Measurements from ENCODE around the gene UBE2E2. TPM values are rescaled to one million over a fixed set of nuclear protein-coding genes. Genes with fewer than 3 reads are reported as not detected.

UBE2E2 gene
- total RNA-seq, 4 donors from 2014 or later: 7.9 to 44.7 (median 26.6) TPM

- H3K9me3 ChIP-seq: no peaks in the 10 kb centered on the region
- H3K27me3 ChIP-seq: no peaks in the 10 kb centered on the region
- peak overlapping the region; percentile 90 to 95 (median 92) for H3K27ac ChIP-seq
- ATAC-seq (peak; percentile 45 to 52), DNase-seq (peak in 1 of 2 donors; percentile 5)
- peak overlapping the region; percentile 67 to 84 (median 78) for H3K4me3 ChIP-seq
- in situ Hi-C loops (cut with MboI; ENCODE audit: low sequenced_read_pairs in 4 of 4): no loop called here
- H3K4me1 ChIP-seq: peaks cover 31 to 40% of the 10 kb centered on the region in 2 donors
- intact Hi-C loops (cut with DNase I; ENCODE audit: low total_unique reads): loop anchor here (1.0 to 10.0 kb wide), 4 partner anchors 100 to 743 kb away; partner anchors contain the start of gene NR1D2
- no peaks in the 10 kb centered on the region for H3K36me3 ChIP-seq
- no peak for TF ChIP-seq CTCF (IDR thresholded peaks at IDR 0.05 in 4 of 5, conservative IDR thresholded peaks at IDR 0.05 in 1 of 5)
- TF ChIP-seq POLR2A (IDR thresholded peaks at IDR 0.05): no peak
These were observed 765 bp upstream of the UBE2E2 start for GRCh38 chr3:23202203-23202920.

GRCh38 chr3:23203708-23204330 lies 692 bp downstream of the UBE2E2 start:
- intact Hi-C loops (cut with DNase I; ENCODE audit: low total_unique reads) (loop anchor here (2.0 to 10.0 kb wide), 3 partner anchors 99 to 603 kb away; no protein-coding TSS in a partner anchor), in situ Hi-C loops (cut with MboI; ENCODE audit: low sequenced_read_pairs in 4 of 4) (no loop called here)
- TF ChIP-seq POLR2A (IDR thresholded peaks at IDR 0.05) (no peak), CTCF (IDR thresholded peaks at IDR 0.05 in 4 of 5, conservative IDR thresholded peaks at IDR 0.05 in 1 of 5) (no peak)
- ATAC-seq (peak; percentile 27 to 34), DNase-seq (peak; percentile 25 to 46)
- Histone ChIP-seq H3K27me3 (no peaks in the 10 kb centered on the region), H3K27ac (peak overlapping the region; percentile 90 to 95 (median 92)), H3K36me3 (no peaks in the 10 kb centered on the region), H3K4me1 (peaks cover 44 to 50% of the 10 kb centered on the region in 2 donors), H3K9me3 (no peaks in the 10 kb centered on the region), H3K4me3 (peak overlapping the region; percentile 67 to 80 (median 72))

DNA sequence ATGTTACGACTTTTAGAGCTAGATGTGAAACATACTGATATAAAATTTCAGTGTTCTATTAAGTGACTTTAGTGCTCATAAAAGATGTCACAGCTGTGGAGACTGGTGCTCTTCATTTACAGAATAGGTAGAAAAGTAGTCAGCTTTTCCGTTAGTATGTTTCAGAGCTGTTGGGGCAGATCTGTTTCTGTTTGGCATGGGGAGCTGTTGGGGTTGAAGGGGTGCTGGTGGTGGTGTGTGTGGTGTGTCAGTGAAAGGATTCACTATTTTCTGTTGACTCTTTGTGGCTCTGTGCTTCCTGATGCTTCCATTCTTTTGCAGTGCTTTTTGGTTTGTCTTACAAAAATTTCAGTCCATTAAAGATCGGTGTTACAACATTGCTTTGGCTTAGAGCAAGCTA lies 3.2 kb downstream of the UBE2E2 start:
- intact Hi-C loops (cut with DNase I; ENCODE audit: low total_unique reads): loop anchor here (10.0 kb wide), 1 partner anchor 388 kb away; no protein-coding TSS in a partner anchor
- ATAC-seq: no peak

DNA sequence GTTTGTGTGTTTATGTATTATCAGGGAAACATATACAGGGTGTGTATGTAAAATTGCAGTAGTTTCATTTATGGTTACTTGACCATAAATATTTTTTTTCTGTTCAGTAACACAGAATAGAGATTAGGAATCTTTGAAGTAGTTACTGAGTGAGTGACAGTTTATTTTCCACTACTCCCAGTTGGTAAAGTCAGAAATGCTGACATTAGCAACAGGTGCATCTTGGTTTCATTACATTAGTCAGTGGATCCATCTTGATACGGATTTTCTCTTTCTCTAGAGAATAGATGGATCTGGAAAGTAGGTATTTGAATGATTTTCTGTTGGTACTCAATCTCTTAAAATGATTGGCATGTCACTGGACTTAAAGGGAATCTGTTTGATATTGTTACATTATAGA lies 6.0 kb downstream of the UBE2E2 start:
- Histone ChIP-seq H3K9me3 (no peaks in the 10 kb centered on the region), H3K36me3 (no peaks in the 10 kb centered on the region), H3K27ac (peak overlapping the region; percentile 19 to 51 (median 40)), H3K4me3 (no peak overlapping the region), H3K27me3 (no peaks in the 10 kb centered on the region), H3K4me1 (peaks cover 58 to 59% of the 10 kb centered on the region in 2 donors)
- ATAC-seq (peak; percentile 35 to 71), DNase-seq (no peak)
- TF ChIP-seq POLR2A (IDR thresholded peaks at IDR 0.05) (no peak), CTCF (IDR thresholded peaks at IDR 0.05 in 4 of 5, conservative IDR thresholded peaks at IDR 0.05 in 1 of 5) (no peak)
- intact Hi-C loops (cut with DNase I; ENCODE audit: low total_unique reads) (loop anchor here (10.0 kb wide), 1 partner anchor 386 kb away; no protein-coding TSS in a partner anchor), in situ Hi-C loops (cut with MboI; ENCODE audit: low sequenced_read_pairs in 4 of 4) (no loop called here)

More for the DNA sequence above, 3.2 kb downstream of the UBE2E2 start:
- no peaks in the 10 kb centered on the region for H3K36me3 ChIP-seq
- in situ Hi-C loops (cut with MboI; ENCODE audit: low sequenced_read_pairs in 4 of 4): no loop called here
- TF ChIP-seq CTCF (IDR thresholded peaks at IDR 0.05 in 4 of 5, conservative IDR thresholded peaks at IDR 0.05 in 1 of 5) (no peak), POLR2A (IDR thresholded peaks at IDR 0.05) (no peak)
- H3K4me3 ChIP-seq: no peak overlapping the region
- no peaks in the 10 kb centered on the region for H3K9me3 ChIP-seq
- peak overlapping the region; percentile 12 to 51 (median 30) for H3K27ac ChIP-seq
- H3K4me1 ChIP-seq: peaks cover 53 to 55% of the 10 kb centered on the region in 2 donors
- H3K27me3 ChIP-seq: no peaks in the 10 kb centered on the region
- no peak for DNase-seq

Data from gastrocnemius medialis (tissue), 4 donors.